PC-9 (cell line): ENCODE measurements around the gene MAGI2. TPM values are rescaled to one million over a fixed set of nuclear protein-coding genes. Genes with fewer than 3 reads are reported as not detected.

ENCODE experiments used
- BruUV-seq: library from RNA; stranded (reverse); fragments of 400-500 nt; replicated peaks from 2 replicates; lab custom pipeline; 2021; lab: Mats Ljungman, UMichigan
- CTCF ChIA-PET: fragments of 300-600 bp; sonication (Branson Sonifier 250); formaldehyde crosslinking; loops from one replicate; lab custom pipeline; 2022; ENCODE audit warnings: antibody characterized with exemption; lab: Charles Lee
- POLR2A ChIA-PET: fragments of 300-600 bp; sonication (Branson Sonifier 250); formaldehyde crosslinking; loops from one replicate; lab custom pipeline; 2022; ENCODE audit warnings: antibody characterized with exemption; ENCODE audit not compliant: unreplicated experiment; lab: Charles Lee
- DNase-seq, 2 experiments: peaks; one replicate each; pipeline versions ENCODE4 v3.0.0 to v3.0.0-alpha.2; 2015 to 2022; ENCODE audit warnings: mixed read lengths in 1 of 2
- H2AFZ ChIP-seq: fragments of 200-600 bp; sonication (generic); 2 replicates; pipeline ENCODE4 v1.8.1; 2017; ENCODE audit warnings: antibody characterized with exemption
- H3F3A ChIP-seq: fragments of 200-600 bp; sonication (generic); 2 replicates; pipeline ENCODE4 v1.8.1; 2017; ENCODE audit warnings: antibody characterized with exemption, mild to moderate bottlenecking, low read depth; ENCODE audit not compliant: insufficient read depth
- H3K27ac ChIP-seq: fragments of 200-600 bp; sonication (generic); 2 replicates; pipeline ENCODE4 v1.6.1; 2016; ENCODE audit warnings: mixed run types
- H3K27me3 ChIP-seq: fragments of 200-600 bp; sonication (generic); 2 replicates; pipeline ENCODE4 v1.6.1; 2016; ENCODE audit warnings: low read depth, mixed run types; ENCODE audit not compliant: insufficient read depth
- H3K36me3 ChIP-seq: fragments of 200-600 bp; sonication (generic); 2 replicates; pipeline ENCODE4 v1.6.1; 2016; ENCODE audit warnings: low read depth, mixed run types
- H3K4me1 ChIP-seq: fragments of 200-600 bp; sonication (generic); replicated peaks from 2 replicates; pipeline ENCODE4 v1.6.1; 2016; ENCODE audit warnings: mixed run types; ENCODE audit not compliant: insufficient read depth
- H3K4me2 ChIP-seq: fragments of 200-600 bp; sonication (generic); 2 replicates; pipeline ENCODE4 v1.6.1; 2017; ENCODE audit warnings: mixed run types
- H3K4me3 ChIP-seq: fragments of 200-600 bp; sonication (generic); 2 replicates; pipeline ENCODE4 v1.6.1; 2016; ENCODE audit warnings: mixed run types
- H3K79me2 ChIP-seq: fragments of 200-600 bp; sonication (generic); 2 replicates; pipeline ENCODE4 v1.6.1; 2017; ENCODE audit warnings: low read depth, mixed run types
- H3K9me2 ChIP-seq: fragments of 200-600 bp; sonication (generic); 2 replicates; pipeline ENCODE4 v1.8.1; 2017; ENCODE audit warnings: mild to moderate bottlenecking; ENCODE audit not compliant: insufficient read depth
- H3K9me3 ChIP-seq: fragments of 200-600 bp; sonication (generic); 2 replicates; pipeline ENCODE4 v1.8.1; 2016; ENCODE audit warnings: low read depth; ENCODE audit not compliant: insufficient read depth
- H4K20me1 ChIP-seq: fragments of 200-600 bp; sonication (generic); 2 replicates; pipeline ENCODE4 v1.8.1; 2017; ENCODE audit not compliant: insufficient read depth
- EZH2 ChIP-seq: fragments of 200-600 bp; sonication (generic); IDR thresholded peaks from 2 replicates; pipeline ENCODE4 v1.8.0; 2017; ENCODE audit warnings: antibody characterized with exemption, low read depth
- intact Hi-C: fragments of 100-400 bp; cut with micrococcal nuclease; formaldehyde crosslinking; loops from one replicate; pipeline ENCODE4 v1.10.0; 2022; ENCODE audit not compliant: unreplicated experiment
- total RNA-seq: library from RNA; stranded (reverse); gene quantifications from 2 replicates; pipeline ENCODE4 v1.2.3, GENCODE V29; 2021
- TF ChIP-seq, protein P1 (sequence below): fragments of 200-600 bp; sonication (generic); conservative IDR thresholded peaks from 2 replicates; pipeline ENCODE4 v1.6.1; 2017; ENCODE audit warnings: mixed run types, antibody characterized with exemption, mild to moderate bottlenecking, moderate library complexity

MAGI2 gene
- total RNA-seq, 1 experiment from 2014 or later = 0.92 TPM

DNA sequence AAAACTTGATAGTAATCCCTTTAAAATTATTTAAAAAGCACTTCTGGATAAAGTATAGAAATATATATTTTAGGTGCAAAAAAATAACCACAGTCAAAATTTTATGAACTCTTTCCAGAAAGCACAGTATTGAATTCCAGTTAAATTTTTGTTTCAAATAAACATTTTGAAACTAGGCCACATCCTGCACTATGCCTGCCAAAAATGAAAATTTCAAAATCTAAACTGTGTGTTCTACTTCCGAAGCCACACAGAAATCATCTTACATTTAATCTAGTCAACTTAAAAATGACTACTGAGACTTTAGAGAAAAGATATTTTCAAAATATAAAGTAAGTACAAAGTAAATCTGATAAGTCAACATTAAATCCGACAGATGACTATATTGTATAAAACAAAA lies 50.0 kb downstream of the MAGI2 start:
- no peak overlapping the region for H3K4me3 ChIP-seq
- H3K9me2 ChIP-seq = no peaks in the 10 kb centered on the region
- intact Hi-C loops = no loop called here
- POLR2A ChIA-PET = no interaction called here
- no peak overlapping the region for H2AFZ ChIP-seq
- H3F3A ChIP-seq = no peaks in the 10 kb centered on the region
- no peaks in the 10 kb centered on the region for H3K27me3 ChIP-seq
- no peaks in the 10 kb centered on the region for H3K36me3 ChIP-seq
- no peak overlapping the region for H3K4me2 ChIP-seq
- no peak overlapping the region for H3K27ac ChIP-seq
- CTCF ChIA-PET = no interaction called here
- no peak for DNase-seq
- BruUV-seq = no TSS peak
- TF ChIP-seq EZH2 = no peak
- TF ChIP-seq, protein P1, sequence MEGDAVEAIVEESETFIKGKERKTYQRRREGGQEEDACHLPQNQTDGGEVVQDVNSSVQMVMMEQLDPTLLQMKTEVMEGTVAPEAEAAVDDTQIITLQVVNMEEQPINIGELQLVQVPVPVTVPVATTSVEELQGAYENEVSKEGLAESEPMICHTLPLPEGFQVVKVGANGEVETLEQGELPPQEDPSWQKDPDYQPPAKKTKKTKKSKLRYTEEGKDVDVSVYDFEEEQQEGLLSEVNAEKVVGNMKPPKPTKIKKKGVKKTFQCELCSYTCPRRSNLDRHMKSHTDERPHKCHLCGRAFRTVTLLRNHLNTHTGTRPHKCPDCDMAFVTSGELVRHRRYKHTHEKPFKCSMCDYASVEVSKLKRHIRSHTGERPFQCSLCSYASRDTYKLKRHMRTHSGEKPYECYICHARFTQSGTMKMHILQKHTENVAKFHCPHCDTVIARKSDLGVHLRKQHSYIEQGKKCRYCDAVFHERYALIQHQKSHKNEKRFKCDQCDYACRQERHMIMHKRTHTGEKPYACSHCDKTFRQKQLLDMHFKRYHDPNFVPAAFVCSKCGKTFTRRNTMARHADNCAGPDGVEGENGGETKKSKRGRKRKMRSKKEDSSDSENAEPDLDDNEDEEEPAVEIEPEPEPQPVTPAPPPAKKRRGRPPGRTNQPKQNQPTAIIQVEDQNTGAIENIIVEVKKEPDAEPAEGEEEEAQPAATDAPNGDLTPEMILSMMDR = no peak
- H3K79me2 ChIP-seq = no peaks in the 10 kb centered on the region
- peaks cover 7% of the 10 kb centered on the region; the same call in 1 of the 2 replicates for H3K4me1 ChIP-seq
- H3K9me3 ChIP-seq = no peaks in the 10 kb centered on the region
- H4K20me1 ChIP-seq = no peaks in the 10 kb centered on the region

DNA sequence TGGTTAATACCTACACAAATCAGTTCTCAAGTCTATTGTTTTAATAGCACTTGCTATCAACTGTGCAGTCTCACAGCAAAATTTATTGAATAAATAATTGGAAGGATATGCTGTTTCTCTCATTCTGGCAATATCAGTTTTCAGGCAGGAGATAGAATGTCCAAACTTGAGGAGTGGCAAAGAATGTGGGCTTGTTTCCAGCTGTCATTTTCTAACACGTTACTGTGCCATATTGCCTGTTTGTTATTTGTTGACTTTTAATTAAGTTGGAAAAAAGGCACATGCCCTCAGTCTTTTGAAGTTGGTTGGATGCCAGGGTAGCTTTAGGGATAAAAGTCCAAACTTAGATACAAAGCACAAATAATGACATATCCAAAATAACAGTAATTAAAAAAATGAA lies 52.2 kb downstream of the MAGI2 start:
- Histone ChIP-seq H3K9me3 (no peaks in the 10 kb centered on the region), H3K4me2 (no peak overlapping the region), H3K27ac (no peak overlapping the region), H3K79me2 (no peaks in the 10 kb centered on the region), H3K9me2 (no peaks in the 10 kb centered on the region), H3K36me3 (no peaks in the 10 kb centered on the region), H3K27me3 (no peaks in the 10 kb centered on the region), H4K20me1 (no peaks in the 10 kb centered on the region), H3K4me1 (peaks cover 3% of the 10 kb centered on the region; the same call in 1 of the 2 replicates), H3F3A (no peaks in the 10 kb centered on the region), H3K4me3 (no peak overlapping the region), H2AFZ (no peak overlapping the region)
- CTCF ChIA-PET = no interaction called here
- TF ChIP-seq, protein P1 = no peak
- TF ChIP-seq EZH2 = no peak
- BruUV-seq = no TSS peak
- DNase-seq = no peak
- intact Hi-C loops = no loop called here
- POLR2A ChIA-PET = no interaction called here

DNA sequence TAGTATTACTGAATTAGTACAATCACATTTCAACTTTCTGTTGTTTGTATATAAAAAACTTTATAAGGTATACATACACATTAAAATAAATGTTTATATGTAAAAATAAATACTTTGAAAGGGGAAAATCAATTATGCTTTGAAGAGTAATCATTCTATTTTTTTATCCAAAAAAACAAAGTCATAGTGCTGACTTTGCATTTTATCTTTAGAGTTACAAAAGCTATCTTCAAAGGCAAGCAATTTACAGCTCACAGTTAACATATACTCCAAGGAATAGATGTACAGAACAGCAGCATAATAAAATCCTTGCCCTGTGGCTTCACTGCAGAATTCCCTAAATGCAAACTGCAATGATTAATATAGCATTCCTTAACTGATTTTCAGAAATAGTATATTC lies 53.2 kb downstream of the MAGI2 start:
- intact Hi-C loops = no loop called here
- TF ChIP-seq, protein P1 = no peak
- TF ChIP-seq EZH2 = no peak
- no TSS peak for BruUV-seq

More for the DNA sequence above, 53.2 kb downstream of the MAGI2 start:
- Histone ChIP-seq H3K27ac (no peak overlapping the region), H3K27me3 (no peaks in the 10 kb centered on the region), H3K9me2 (no peaks in the 10 kb centered on the region), H3K4me2 (no peak overlapping the region), H3K9me3 (no peaks in the 10 kb centered on the region), H4K20me1 (no peaks in the 10 kb centered on the region), H3K79me2 (no peaks in the 10 kb centered on the region), H3K36me3 (no peaks in the 10 kb centered on the region), H3K4me3 (no peak overlapping the region), H3K4me1 (no peaks in the 10 kb centered on the region), H3F3A (no peaks in the 10 kb centered on the region), H2AFZ (no peak overlapping the region)
- ChIA-PET POLR2A (no interaction called here), CTCF (no interaction called here)
- DNase-seq = no peak
